ENCODE data around the gene SERPINB1.

DNA sequence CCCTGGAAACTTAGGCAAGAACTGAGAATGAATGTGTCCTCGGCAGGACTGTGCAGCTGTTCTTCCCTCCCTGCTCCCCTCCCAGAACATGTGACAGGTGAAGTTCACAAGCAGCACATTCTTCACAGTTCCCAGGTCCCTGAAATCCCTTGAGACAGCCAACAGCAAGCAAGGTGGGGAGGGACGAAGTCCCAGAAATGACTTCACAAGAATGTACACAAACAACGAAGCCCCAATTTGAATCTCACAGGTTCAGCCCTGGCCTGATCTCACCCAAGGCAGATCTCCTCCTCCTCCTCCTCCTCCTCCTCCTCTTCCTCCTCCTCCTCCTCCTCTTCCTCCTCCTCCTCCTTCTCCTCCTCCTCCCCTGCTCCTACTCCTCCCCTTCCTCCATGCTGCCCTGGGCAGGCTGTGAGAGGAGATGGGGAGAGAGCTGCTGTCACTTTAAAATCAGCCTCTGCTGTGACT lies 44.1 kb downstream of the SERPINB1 start:
- TF ChIP-seq, protein P1, sequence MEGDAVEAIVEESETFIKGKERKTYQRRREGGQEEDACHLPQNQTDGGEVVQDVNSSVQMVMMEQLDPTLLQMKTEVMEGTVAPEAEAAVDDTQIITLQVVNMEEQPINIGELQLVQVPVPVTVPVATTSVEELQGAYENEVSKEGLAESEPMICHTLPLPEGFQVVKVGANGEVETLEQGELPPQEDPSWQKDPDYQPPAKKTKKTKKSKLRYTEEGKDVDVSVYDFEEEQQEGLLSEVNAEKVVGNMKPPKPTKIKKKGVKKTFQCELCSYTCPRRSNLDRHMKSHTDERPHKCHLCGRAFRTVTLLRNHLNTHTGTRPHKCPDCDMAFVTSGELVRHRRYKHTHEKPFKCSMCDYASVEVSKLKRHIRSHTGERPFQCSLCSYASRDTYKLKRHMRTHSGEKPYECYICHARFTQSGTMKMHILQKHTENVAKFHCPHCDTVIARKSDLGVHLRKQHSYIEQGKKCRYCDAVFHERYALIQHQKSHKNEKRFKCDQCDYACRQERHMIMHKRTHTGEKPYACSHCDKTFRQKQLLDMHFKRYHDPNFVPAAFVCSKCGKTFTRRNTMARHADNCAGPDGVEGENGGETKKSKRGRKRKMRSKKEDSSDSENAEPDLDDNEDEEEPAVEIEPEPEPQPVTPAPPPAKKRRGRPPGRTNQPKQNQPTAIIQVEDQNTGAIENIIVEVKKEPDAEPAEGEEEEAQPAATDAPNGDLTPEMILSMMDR (IDR thresholded peaks at IDR 0.05) = no peak
- TF ChIP-seq EP300 (IDR thresholded peaks at IDR 0.05) (no peak), POLR2A (IDR thresholded peaks at IDR 0.05) (no peak)

Data from gastroesophageal sphincter (tissue), 3 donors.